GM21447 (cell line): ENCODE measurements around the gene KIF1C.

Experiments
- ATAC-seq: cut with Tn5 transposase; IDR thresholded peaks from one replicate; pipeline ENCODE4 v1.9.1; 2021; ENCODE audit not compliant: unreplicated experiment

KIF1C gene

DNA sequence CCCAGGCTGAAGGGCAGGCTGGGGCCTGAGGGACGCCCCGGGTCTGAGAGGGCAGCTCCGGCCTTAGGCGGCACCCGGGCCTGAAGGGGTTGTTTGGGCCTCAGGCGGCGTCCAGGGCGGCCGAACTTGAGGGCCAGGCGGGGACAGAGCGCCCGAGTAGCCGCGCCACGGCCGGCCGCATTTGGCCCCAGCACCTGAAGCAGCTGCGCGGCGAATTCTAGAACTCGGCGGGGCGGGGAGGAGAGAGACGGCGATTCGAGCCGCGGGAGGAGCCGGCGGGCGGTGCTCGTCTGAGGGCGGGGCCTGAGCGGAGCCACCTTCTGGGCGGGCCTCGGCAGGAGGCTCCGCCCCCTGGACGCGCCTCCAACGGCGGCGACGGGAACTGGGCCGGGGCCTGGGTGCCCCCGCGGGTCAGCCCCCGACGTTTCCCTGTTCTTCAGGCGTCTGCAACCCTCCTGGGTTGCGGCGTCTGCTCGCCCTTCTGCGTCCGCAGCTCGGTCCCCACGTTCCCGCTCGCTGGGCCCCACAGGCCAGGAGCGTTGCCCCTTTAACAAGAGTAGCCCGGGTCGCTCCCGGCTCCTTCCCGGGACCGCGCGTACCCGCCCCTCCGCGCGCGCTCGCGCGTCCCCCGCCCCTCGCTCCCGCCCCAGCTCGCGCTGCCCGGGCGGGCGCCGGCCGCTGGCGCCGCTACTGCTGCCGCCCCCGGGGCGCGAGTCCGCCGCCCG, at the start of gene KIF1C, which contains the start of gene INCA1:
KIF1C (plus strand) TSS at position 649 of the 725 bp plus-strand sequence. CDS start 2,297 bp downstream, outside the sequence.
INCA1 (minus strand) TSS at position 221 of the 725 bp plus-strand sequence. CDS start 3,085 bp downstream, outside the sequence.
- ATAC-seq, result peak; percentile 65

DNA sequence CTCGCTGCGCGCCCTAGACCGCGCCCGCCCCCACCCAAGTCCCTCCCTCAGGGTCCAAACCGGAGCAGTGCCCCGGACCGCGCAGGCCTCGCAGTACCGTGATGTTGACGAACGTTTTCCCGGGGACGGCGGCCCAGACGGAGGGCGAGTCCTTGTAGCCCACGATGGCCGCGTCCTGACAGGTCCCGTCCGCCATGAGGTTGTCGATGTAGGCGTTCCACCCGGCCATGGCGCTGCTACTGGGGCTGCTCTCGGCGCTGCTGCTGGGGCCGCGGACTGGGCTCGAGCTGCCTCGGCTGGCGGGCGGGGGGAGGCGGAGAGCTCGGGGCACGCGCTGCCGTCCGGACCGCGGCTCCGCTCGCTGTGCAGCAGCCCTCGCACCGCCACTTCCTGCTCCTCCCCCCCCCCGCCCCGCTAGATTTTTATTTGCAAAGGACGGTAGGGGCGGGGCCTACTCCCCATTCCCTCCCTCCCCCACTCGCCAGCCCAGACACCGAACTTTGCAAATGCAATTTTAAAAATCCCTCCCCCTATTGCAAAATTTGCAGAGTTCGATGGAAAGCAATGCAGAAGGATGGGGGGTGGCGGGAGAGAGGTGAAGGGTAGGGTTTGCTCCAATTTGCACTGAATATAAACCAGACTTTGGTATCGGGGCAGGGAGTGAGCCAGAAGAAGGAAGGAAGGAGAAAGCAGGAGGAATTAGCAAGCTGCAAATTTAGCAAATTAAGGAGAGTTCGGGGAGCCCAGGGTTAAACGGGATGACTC, 49.4 kb upstream of the KIF1C start, which contains the start of gene PFN1:
PFN1 (minus strand) TSS at position 365 of the 765 bp plus-strand sequence; CDS start at position 229, 136 bp downstream.
- ATAC-seq, result peak; percentile 9

DNA sequence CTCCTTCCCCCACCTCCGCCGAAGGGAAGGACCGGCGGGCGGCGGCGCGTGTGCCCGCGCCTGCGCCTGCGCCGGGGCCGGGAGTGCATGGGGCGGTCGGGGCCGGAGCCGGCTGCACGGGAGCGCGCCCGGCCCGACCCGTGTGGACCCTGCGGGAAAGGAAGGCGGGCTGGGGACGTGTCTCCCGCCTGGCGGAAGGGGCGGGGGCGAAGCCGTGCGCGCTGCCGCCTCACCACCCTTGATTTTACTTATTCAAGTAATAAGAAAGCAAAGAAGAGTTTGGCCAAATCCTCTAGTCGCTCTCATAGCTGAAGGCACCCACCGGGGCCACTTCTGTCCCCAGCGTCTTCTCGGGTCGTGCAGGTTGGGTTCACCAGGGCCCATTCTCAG, 48.8 kb upstream of the KIF1C start:
- ATAC-seq, result peak; percentile 36

DNA sequence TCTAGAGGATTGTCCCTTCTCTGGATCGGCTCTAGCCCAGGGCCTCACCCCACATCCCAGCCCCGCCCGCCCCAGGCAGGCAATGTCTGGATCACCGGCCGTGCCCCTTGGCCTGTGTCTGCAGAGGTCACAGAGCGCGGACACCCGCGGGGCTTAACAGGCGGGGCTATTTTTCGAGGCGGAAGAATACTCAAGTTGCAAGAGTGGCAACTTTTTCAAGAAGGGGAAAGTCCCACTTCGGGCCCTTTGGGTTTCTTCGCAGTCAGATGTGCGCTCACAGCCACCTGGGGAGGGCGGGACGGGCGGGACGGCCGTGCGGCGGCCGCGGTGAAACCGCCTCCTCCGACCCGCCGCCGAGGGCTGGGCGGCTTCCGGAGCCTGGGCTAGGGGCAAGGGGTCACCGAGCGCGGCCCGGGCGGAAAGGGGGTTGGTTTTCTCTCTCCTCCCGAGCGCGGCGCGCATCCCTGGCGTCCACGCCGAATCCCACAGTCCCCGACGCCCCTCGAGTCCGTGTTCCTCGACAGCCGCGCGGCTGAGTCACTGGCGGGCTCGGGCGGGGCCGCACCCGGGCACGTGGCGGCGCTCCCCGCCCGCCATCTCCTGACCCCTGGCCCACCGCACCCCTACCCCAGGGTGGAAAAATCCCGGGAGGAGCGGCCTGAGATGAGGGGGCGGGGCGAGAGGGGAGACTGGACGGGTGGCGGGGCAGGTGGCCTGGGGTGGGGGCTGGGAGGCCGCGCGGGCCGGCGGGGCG, 48.3 kb upstream of the KIF1C start:
- peak; percentile 28 for ATAC-seq

DNA sequence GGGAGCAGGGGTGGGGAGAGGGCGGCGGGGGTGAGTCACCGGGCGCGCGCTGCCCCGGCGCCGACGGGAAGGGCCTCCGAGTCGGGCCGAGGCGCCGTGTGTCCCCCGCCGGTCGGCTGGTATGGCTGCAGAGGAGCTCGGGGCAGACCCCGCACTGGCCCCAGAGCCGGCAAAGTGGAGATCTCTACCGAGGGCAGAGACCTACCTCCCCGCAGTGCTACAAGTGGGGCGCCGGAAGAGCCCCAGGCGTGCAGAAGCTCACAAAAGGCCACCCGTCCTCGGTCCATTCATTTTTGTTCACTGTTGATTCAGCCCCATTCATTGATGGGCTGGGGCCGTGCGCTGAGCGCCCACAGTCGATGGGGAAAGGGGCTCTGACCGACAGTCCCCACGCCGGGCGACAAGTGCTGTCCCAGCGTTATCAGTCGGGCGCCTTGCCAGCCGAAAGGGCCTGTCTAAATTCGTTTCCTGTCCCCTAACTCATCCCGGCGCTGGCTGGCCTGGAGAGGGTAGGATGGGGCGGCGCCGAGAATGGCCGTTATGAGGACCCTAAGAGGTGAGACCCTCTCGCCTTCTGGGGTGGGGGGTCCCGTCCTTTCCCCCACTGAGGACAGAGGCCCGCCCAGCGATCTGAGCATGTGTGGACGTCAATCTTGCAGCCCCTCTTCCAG, 47.5 kb upstream of the KIF1C start:
- ATAC-seq, result no peak

DNA sequence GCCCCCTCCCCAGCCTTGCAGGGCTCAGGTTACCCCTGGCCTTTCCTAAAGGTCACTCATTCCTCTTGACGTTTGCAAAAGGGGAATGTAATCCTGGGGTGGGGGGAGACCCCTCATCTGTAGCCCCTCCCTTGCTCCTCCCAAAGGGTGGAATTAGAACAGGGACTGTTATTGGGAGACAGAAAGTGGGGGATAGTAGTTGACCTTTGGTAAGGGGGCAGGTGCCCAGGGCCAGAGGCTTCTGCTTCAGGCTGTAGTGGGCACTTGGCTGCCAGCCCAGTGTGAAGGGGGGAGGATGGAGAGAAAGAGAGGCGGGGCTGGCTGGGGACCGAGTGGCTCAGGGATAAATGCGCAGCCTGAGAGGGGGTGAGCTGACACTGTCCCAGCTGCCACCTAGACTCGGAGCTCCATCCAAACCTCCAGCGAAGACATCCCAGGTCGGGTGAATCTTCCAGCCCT, 47.0 kb upstream of the KIF1C start, which contains the start of gene ENO3:
ENO3 (plus strand) TSS at position 374 of the 459 bp plus-strand sequence. CDS start 711 bp downstream, outside the sequence.
- no peak for ATAC-seq

DNA sequence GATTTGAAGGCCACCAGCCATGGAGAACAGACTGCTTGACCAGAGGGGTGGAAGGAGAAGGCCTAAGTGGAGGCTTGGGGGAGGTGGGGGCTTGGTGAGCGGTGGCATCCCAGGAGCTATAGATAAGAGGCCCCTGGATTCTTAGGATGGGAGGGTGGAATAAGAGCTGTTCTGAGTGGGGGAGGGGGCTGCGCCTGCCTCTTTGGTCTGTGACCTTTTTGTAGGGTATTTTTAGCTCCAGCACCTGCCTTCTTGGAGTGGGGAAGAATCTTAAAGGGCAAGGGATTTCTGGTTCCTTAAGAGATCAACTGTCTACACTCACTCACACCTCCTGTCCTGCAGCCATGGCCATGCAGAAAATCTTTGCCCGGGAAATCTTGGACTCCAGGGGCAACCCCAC, 46.3 kb upstream of the KIF1C start:
- ATAC-seq, result no peak

DNA sequence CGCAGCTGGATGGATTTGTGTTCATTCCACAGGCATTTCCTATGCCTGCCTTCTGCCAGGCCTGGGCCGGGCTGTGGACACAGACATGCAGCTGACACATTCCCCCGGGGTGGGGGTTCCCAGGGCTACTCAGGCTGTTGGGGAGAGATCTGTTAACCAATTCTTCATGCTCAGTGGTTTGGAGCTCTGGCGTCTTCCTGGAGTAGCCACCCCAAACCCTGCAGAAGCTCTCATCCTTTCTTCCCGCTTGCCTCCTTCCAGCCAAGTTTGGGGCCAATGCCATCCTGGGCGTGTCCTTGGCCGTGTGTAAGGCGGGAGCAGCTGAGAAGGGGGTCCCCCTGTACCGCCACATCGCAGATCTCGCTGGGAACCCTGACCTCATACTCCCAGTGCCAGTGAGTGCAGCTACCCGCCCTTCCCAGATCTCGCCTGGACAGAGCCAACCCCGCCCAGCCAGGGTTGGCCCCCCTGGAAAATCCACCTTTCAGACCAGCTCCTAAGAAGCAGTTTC, 44.2 kb upstream of the KIF1C start:
- ATAC-seq, result no peak

DNA sequence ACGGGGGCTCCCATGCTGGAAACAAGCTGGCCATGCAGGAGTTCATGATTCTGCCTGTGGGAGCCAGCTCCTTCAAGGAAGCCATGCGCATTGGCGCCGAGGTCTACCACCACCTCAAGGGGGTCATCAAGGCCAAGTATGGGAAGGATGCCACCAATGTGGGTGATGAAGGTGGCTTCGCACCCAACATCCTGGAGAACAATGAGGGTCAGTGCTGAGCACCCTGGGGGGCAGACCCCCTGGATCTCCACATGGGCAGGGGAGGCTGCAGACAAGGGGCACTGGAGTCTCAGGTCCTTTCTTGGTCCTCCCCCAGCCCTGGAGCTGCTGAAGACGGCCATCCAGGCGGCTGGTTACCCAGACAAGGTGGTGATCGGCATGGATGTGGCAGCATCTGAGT, 42.7 kb upstream of the KIF1C start:
- no peak for ATAC-seq

DNA sequence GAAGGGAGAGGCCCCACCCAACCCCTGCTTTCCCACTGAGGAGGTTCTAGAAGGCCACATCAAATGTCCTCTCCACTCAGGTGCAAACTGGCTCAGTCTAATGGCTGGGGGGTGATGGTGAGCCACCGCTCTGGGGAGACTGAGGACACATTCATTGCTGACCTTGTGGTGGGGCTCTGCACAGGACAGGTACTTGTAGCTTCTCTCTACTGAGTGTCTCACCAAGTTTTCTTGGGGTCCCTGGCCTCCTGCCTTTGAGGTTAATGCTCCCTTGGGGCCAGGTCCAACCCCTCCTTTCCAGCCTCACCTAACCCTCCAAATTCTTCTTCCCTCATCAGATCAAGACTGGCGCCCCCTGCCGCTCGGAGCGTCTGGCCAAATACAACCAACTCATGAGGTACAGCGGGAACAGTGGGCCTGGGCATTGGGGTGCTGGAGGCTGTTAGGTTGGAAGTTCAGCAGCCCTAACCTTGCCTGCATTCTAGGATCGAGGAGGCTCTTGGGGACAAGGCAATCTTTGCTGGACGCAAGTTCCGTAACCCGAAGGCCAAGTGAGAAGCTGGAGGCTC, 41.2 kb upstream of the KIF1C start:
- ATAC-seq, result no peak

DNA sequence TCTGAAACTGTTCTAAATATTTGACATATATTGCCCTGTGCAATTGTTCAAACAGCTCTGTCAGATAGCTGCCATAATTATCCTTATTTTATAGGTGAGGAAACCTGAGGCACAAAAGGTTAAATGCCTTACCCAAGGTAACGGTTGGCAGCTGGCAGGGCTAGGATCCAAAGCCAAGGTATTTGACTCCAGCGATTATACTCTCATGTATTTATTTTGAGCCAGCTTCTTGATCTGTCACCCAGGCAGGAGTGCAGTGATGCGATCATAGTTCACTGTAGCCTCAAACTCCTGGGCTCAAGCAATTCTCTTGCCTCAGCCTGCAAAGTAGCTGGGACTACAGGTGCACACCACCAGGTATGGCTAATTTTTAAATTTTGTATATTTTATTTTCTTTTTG, 39.6 kb upstream of the KIF1C start:
- no peak for ATAC-seq

DNA sequence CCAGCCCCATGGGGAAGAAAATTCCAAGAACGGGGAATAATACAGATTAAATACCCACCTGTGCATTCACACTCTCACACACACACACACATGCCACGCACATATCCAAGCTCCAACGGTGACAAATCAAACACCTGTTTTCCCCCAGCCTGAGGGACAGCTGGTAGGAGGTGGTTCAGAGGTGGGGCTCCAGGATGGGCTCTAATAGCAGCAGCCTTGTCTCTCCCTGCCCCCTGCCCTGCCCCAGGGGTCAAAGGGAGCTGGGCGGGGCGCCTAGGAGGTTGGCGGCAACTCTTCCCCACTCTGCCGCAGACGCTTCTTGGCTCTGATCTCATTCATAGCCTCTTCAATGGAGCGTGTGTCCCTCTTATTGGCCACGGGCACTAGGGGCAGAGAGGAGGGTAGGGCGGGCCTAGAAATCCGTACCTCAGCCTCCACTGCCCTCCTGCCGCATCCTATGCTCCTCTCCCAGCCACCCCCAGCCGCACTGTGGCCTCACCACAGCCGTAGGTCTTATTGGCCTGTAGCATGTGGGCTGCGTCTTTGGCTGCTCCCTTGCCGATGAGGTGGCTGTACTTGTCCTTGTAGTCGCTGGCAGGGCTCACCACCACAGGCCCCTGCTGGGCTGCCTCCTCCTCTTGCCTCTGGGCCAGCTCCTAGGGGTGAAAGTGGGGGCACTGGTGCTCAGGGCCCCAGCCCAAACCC, 38.3 kb upstream of the KIF1C start:
- ATAC-seq, result no peak

DNA sequence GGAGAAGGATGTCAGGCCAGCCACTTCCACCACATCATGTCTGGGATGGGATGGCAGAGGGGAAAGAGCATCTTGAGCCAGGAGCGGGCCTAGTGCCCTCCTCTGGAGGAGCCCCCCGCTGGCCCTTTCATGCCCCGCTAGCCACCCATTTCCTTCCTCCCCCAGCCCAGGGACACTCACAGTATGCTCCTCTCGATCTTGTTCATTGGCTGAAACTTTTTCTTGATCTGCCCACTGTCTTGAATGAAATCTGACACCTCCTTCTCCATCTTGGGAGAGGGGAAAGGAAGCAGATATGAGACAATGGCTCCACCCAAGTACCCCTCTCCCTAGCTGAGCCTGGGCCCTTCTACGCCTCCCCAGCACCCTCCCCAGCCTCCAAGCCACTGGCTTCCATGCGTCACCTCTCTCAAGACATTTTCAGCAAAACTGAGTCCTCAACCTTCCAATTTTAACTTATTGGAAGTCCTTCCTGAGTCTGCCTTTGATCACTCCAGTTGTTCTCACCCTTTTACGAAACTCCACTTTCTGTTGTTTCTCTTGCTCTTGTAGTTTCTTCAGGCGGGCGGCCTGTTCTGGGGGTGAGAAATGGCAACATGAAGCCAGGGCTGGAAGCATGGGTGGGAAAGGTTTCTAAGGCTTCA, 37.3 kb upstream of the KIF1C start:
- no peak for ATAC-seq

DNA sequence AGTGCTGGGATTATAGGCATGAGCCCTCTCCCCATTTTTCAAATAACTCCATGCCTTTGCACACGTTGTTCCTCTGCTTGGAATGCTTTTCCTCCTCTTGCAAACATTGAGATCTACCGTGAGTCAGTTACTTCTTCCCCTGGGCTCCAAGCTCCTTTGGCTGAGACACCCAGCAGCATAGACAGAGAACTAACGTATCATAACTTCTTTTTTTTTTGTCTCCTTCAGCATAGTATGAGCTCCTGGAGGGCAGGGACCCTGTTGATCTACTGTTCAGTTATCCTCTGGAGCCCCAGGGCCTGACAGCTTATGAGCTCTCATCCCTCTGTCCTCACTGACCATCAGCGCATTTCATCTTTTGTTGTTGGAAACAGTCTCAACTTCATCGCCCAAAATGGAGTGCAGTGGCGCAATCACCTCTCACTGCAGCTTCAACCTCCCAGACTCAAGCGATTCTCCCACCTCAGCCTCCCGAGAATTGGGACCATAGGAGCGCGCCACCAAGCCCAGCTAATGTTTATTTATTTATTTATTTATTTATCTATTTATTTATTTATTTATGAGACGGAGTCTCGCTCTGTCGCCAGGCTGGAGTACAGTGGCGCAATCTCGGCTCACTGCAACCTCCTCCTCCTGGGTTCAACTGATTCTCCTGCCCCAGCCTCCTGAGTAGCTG, 32.3 kb upstream of the KIF1C start:
- no peak for ATAC-seq

DNA sequence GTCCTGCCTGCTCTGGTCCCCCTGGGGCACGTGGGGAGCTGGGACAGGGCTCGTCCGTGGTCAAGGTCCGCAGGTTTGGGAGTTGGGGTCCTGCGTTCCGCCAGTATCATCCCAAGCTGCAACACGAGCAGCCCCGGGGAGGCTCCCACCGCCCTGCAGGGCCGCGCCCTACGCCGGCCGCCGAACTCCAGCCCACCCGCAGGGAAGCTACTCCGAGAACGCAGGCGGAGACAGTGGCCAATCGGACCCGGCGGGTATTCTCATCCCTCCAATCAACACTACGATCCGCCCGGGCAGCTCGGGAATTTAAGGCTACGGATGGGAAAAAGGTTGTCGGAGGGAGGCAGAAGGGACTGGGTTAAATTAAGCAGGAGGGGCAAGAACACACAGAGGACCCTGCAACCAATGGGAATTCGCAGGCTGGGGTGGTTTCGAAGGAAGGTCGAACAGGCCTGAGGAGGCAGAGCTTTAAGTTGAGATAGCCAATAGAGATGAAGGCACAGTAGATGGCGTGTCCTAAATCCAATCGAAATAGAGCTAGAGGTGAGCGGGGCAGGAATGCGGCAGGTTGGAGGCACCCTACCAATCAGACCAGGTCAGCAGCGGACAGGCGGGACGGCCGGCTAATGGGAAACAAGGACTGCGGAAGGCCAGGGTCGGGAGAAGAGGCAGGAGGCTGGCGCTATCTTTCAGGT, 30.8 kb upstream of the KIF1C start:
- ATAC-seq, result peak; percentile 85

DNA sequence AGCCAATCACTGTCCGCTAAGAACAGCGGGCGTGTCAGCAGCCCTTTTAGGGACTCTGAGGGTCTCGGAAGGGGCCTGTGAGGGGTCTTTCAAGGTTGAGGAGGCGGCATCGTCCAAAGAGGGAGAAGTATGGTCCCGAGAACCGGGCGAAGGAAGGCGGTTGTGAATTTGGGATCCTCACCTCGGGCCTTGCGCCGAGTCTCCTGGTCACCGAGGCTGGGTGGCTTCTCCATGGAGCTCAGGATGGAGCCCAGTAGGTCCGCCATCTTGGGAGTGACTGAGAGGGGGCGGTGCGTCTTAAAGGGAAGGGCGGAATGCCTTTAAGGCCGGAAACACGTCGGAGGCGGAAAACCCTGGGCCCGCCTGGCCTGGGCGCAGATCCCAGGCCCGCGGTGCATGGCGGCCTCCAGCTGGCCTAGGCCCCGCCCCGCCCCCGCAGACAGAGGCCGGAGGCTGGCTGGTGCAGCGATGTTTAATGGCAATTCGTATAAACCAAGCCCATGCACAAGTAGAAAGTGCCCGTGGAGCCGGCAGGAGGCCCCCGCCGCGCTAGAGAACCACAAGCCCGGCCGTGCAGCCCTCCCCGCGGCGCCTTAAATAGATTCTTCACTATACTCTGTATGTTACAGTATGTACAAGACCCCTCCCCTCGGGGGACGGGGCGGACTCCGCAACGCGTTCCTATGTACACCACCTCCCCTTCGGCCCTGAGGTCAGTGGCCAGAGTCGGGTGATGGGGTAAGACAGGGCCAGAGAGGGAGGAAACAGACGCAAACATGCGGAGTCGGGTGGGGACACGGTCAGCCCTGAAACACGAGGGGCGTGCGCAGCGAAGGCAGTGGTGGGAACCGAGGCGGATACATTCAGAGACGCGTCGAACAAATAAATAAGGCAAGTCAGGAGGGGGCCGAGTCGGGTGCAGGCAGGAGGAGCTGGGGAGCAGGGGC, 29.9 kb upstream of the KIF1C start, which contains the start of gene SPAG7:
SPAG7 (minus strand) TSS at position 279 of the 947 bp plus-strand sequence; CDS start at position 266, 13 bp downstream.
- ATAC-seq, result peak; percentile 56
